Nephron (organoid): ENCODE results near the gene CRTC3.

Experiments
- H3K27ac Mint-ChIP-seq, 3 experiments: 2 replicates each; pipeline ENCODE4 v1.8.0; 2020; ENCODE audit warnings: mixed read lengths in 3 of 3, mild to moderate bottlenecking in 2 of 3, moderate library complexity in 1 of 3
- H3K27me3 Mint-ChIP-seq: 2 replicates; pipeline ENCODE4 v1.8.0; 2021; ENCODE audit warnings: low read depth, mild to moderate bottlenecking, moderate library complexity, mixed read lengths
- H3K36me3 Mint-ChIP-seq: 2 replicates; pipeline ENCODE4 v1.8.0; 2020; ENCODE audit warnings: low read depth, mixed read lengths
- H3K4me1 Mint-ChIP-seq: 2 replicates; pipeline ENCODE4 v1.8.0; 2020; ENCODE audit warnings: mixed read lengths
- H3K4me3 Mint-ChIP-seq, 3 experiments: 2 replicates each; pipeline ENCODE4 v1.8.0; 2020; ENCODE audit warnings: mild to moderate bottlenecking in 3 of 3, mixed read lengths in 3 of 3, moderate library complexity in 2 of 3
- H3K9me3 Mint-ChIP-seq: 2 replicates; pipeline ENCODE4 v1.8.0; 2020; ENCODE audit warnings: mixed read lengths
- CTCF ChIP-seq, 3 experiments: fragments of 200-600 bp; sonication (generic); IDR thresholded peaks; one replicate each; pipeline ENCODE4 v1.5.0; 2021; ENCODE audit warnings: antibody characterized with exemption in 3 of 3; ENCODE audit not compliant: unreplicated experiment in 3 of 3

The CRTC3 gene

GRCh38 chr15:90594301-90594738 is 64.6 kb downstream of the CRTC3 start:
- Mint-ChIP-seq H3K4me3 (no peak overlapping the region), H3K27ac (peak overlapping the region in 2 of 3 experiments; percentile 18 to 35), H3K27me3 (no peaks in the 10 kb centered on the region), H3K36me3 (peaks cover 22% of the 10 kb centered on the region), H3K4me1 (peaks cover 30% of the 10 kb centered on the region), H3K9me3 (no peaks in the 10 kb centered on the region)
- no peak for TF ChIP-seq CTCF (IDR thresholded peaks at IDR 0.05; ENCODE audit: unreplicated experiment in 3 of 3)

DNA sequence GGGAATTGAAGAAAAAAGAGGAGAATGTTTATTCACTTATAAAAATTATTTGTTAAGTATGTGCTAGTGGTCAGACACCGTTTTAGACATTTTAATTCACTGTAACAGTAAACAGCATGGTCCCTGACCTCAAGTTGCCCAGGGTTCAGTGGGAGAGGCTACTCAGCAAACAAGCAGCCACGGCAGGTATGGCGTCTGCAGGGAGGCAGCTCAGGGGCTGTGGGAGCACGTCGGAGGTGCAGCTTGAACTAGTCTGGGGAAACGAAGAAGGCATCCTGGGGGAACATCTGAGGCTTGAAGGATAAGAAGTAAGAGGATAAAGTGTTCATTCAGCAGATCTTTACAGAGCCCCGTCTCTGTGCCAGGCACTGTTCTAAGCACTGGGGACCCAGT is 66.0 kb downstream of the CRTC3 start:
- TF ChIP-seq CTCF (IDR thresholded peaks at IDR 0.05; ENCODE audit: unreplicated experiment in 3 of 3), result no peak
- Mint-ChIP-seq H3K27me3 (no peaks in the 10 kb centered on the region), H3K4me3 (no peak overlapping the region), H3K27ac (peak overlapping the region in 1 of 3 experiments; percentile 12), H3K36me3 (peaks cover 24% of the 10 kb centered on the region), H3K4me1 (peaks cover 30% of the 10 kb centered on the region), H3K9me3 (no peaks in the 10 kb centered on the region)

GRCh38 chr15:90596943-90597342 is 67.2 kb downstream of the CRTC3 start:
- Mint-ChIP-seq H3K4me3 (no peak overlapping the region), H3K27ac (no peak overlapping the region), H3K27me3 (no peaks in the 10 kb centered on the region), H3K4me1 (peaks cover 28% of the 10 kb centered on the region), H3K9me3 (no peaks in the 10 kb centered on the region), H3K36me3 (peaks cover 31% of the 10 kb centered on the region)
- no peak for TF ChIP-seq CTCF (IDR thresholded peaks at IDR 0.05; ENCODE audit: unreplicated experiment in 3 of 3)

GRCh38 chr15:90597577-90597976 is 67.9 kb downstream of the CRTC3 start:
- TF ChIP-seq CTCF (IDR thresholded peaks at IDR 0.05; ENCODE audit: unreplicated experiment in 3 of 3), result no peak
- Mint-ChIP-seq H3K4me3 (no peak overlapping the region), H3K4me1 (peaks cover 22% of the 10 kb centered on the region), H3K36me3 (peaks cover 37% of the 10 kb centered on the region), H3K27me3 (no peaks in the 10 kb centered on the region), H3K9me3 (no peaks in the 10 kb centered on the region), H3K27ac (no peak overlapping the region)

- H3K9me3 Mint-ChIP-seq, result no peaks in the 10 kb centered on the region
- H3K4me1 Mint-ChIP-seq, result peaks cover 20% of the 10 kb centered on the region
- H3K4me3 Mint-ChIP-seq, result no peak overlapping the region
- peaks cover 37% of the 10 kb centered on the region for H3K36me3 Mint-ChIP-seq
- H3K27ac Mint-ChIP-seq, result peak overlapping the region in 1 of 3 experiments; percentile 14
- no peak for TF ChIP-seq CTCF (IDR thresholded peaks at IDR 0.05; ENCODE audit: unreplicated experiment in 3 of 3)
- no peaks in the 10 kb centered on the region for H3K27me3 Mint-ChIP-seq
Measured at GRCh38 chr15:90598031-90598577, 68.4 kb downstream of the CRTC3 start.

DNA sequence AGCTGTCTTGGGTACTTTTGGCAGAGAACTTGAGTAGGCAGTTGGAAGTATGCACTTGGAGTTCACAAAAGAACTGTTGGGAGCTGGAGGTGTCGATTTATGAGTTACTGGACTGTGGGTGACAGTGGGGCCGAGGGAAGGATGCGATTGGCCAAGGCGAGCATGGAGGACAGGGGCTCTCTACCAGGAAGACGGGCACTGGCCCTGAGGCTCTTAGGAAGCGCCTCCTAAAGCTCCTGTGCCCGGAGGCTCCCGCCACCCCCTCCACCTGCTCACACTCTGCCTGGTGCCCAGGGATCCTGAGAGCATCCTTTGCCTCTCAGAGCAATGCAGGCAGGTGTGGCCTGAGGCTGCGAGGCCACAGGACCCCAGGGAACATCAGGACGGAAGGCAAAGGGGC is 69.0 kb downstream of the CRTC3 start:
- Mint-ChIP-seq H3K27ac (peak overlapping the region in 1 of 3 experiments; percentile 14), H3K4me3 (no peak overlapping the region), H3K36me3 (peaks cover 40% of the 10 kb centered on the region), H3K9me3 (no peaks in the 10 kb centered on the region), H3K4me1 (peaks cover 14% of the 10 kb centered on the region), H3K27me3 (no peaks in the 10 kb centered on the region)
- no peak for TF ChIP-seq CTCF (IDR thresholded peaks at IDR 0.05; ENCODE audit: unreplicated experiment in 3 of 3)
